ENCODE measurements around the gene KRT84. TPM values are rescaled to one million over a fixed set of nuclear protein-coding genes. Genes with fewer than 3 reads are reported as not detected.

The KRT84 gene
- total and polyA plus RNA-seq, 8 donors, result not detected

GRCh38 chr12:52334185-52334584, 51.3 kb downstream of the KRT84 start:
- Histone ChIP-seq H3K36me3 (no peaks in the 10 kb centered on the region), H3K4me1 (no peaks in the 10 kb centered on the region), H3K27me3 (peaks cover 0 to 5% (median 0%) of the 10 kb centered on the region in 3 donors), H3K9me3 (peaks cover 0 to 14% (median 8%) of the 10 kb centered on the region in 4 donors), H3K27ac (no peak overlapping the region), H3K4me3 (no peak overlapping the region)
- intact Hi-C loops (cut with DNase I; ENCODE audit: low total_unique reads), result no loop called here
- 86 to 94% (median 90%) methylated on average over 3 of the region's 3 CpGs for WGBS, 5 donors
- TF ChIP-seq EP300 (IDR thresholded peaks at IDR 0.05), result no peak
- DNase-seq, result no peak

- no peaks in the 10 kb centered on the region for H3K36me3 ChIP-seq
- no peak overlapping the region for H3K27ac ChIP-seq
- no peak overlapping the region for H3K4me3 ChIP-seq
- intact Hi-C loops (cut with DNase I; ENCODE audit: low total_unique reads), result no loop called here
- no peaks in the 10 kb centered on the region for H3K4me1 ChIP-seq
- peaks cover 0 to 5% (median 0%) of the 10 kb centered on the region in 3 donors for H3K27me3 ChIP-seq
- H3K9me3 ChIP-seq, result peaks cover 0 to 14% (median 8%) of the 10 kb centered on the region in 4 donors
- TF ChIP-seq POLR2A (IDR thresholded peaks at IDR 0.05) (no peak), EP300 (IDR thresholded peaks at IDR 0.05) (no peak), POLR2AphosphoS5 (IDR thresholded peaks at IDR 0.05) (no peak), CTCF (IDR thresholded peaks at IDR 0.05) (no peak)
- WGBS, 5 donors, result 27 to 48% (median 34%) methylated on average over 3 of the region's 3 CpGs
- DNase-seq, result no peak
Measured at GRCh38 chr12:52333321-52333720, 52.1 kb downstream of the KRT84 start.

- TF ChIP-seq CTCF (IDR thresholded peaks at IDR 0.05), result no peak
- no peak for TF ChIP-seq POLR2A (IDR thresholded peaks at IDR 0.05)
- TF ChIP-seq EP300 (IDR thresholded peaks at IDR 0.05), result no peak
- no peak for TF ChIP-seq POLR2AphosphoS5 (IDR thresholded peaks at IDR 0.05)
- WGBS, 5 donors, result 70 to 100% (median 95%) methylated on average over 1 of the region's 1 CpG
- intact Hi-C loops (cut with DNase I; ENCODE audit: low total_unique reads), result no loop called here
- Histone ChIP-seq H3K4me1 (peaks cover 0 to 7% (median 4%) of the 10 kb centered on the region in 4 donors), H3K36me3 (no peaks in the 10 kb centered on the region), H3K9me3 (peaks cover 0 to 14% (median 8%) of the 10 kb centered on the region in 4 donors), H3K27me3 (peaks cover 0 to 5% (median 0%) of the 10 kb centered on the region in 3 donors), H3K4me3 (no peak overlapping the region), H3K27ac (no peak overlapping the region)
- no peak for DNase-seq
Measured at GRCh38 chr12:52332381-52332780, 53.1 kb downstream of the KRT84 start.

GRCh38 chr12:52331833-52332232, 53.6 kb downstream of the KRT84 start:
- no peak for DNase-seq
- peaks cover 0 to 10% (median 4%) of the 10 kb centered on the region in 4 donors for H3K4me1 ChIP-seq
- intact Hi-C loops (cut with DNase I; ENCODE audit: low total_unique reads), result no loop called here
- 74 to 92% (median 78%) methylated on average over 3 of the region's 3 CpGs for WGBS, 5 donors
- no peak overlapping the region for H3K27ac ChIP-seq
- no peaks in the 10 kb centered on the region for H3K36me3 ChIP-seq
- peaks cover 0 to 13% (median 8%) of the 10 kb centered on the region in 4 donors for H3K9me3 ChIP-seq
- TF ChIP-seq EP300 (IDR thresholded peaks at IDR 0.05), result no peak
- no peak for TF ChIP-seq POLR2AphosphoS5 (IDR thresholded peaks at IDR 0.05)
- H3K4me3 ChIP-seq, result no peak overlapping the region
- peaks cover 0 to 5% (median 0%) of the 10 kb centered on the region in 3 donors for H3K27me3 ChIP-seq

GRCh38 chr12:52331039-52331438, 54.4 kb downstream of the KRT84 start:
- Histone ChIP-seq H3K9me3 (peaks cover 0 to 5% (median 4%) of the 10 kb centered on the region in 4 donors), H3K4me1 (peaks cover 0 to 10% (median 4%) of the 10 kb centered on the region in 4 donors), H3K36me3 (no peaks in the 10 kb centered on the region), H3K27ac (no peak overlapping the region), H3K27me3 (peaks cover 0 to 5% (median 0%) of the 10 kb centered on the region in 3 donors), H3K4me3 (no peak overlapping the region)
- 34 to 80% (median 69%) methylated on average over 1 of the region's 1 CpG for WGBS, 5 donors
- no peak for TF ChIP-seq EP300 (IDR thresholded peaks at IDR 0.05)
- no peak for TF ChIP-seq CTCF (IDR thresholded peaks at IDR 0.05)
- TF ChIP-seq POLR2A (IDR thresholded peaks at IDR 0.05), result no peak
- DNase-seq, result no peak
- intact Hi-C loops (cut with DNase I; ENCODE audit: low total_unique reads), result no loop called here

Measured in stomach (tissue), 9 donors.